H1 (cell line): ENCODE measurements around the gene MAPT. TPM values are rescaled to one million over a fixed set of nuclear protein-coding genes. Genes with fewer than 3 reads are reported as not detected.

Experiments used
- CREB1 ChIP-seq: IDR thresholded peaks from 2 replicates; pipeline ENCODE4 v1.6.1; 2012; ENCODE audit warnings: inconsistent platforms
- CTCF ChIP-seq, 3 experiments: IDR thresholded peaks; 1 replicate in 2 of 3; 2 replicates in 1 of 3; pipeline versions ENCODE4 v1.5.1 to v1.6.1; 2011; ENCODE audit warnings: low read length in 3 of 3, mild to moderate bottlenecking in 3 of 3, inconsistent platforms in 2 of 3, low read depth in 1 of 3, moderate library complexity in 1 of 3; ENCODE audit not compliant: insufficient read depth in 1 of 3; ENCODE audit errors: control extremely low read depth in 1 of 3
- E2F6 ChIP-seq: IDR thresholded peaks from 2 replicates; pipeline ENCODE4 v1.6.1; 2012; ENCODE audit warnings: inconsistent platforms
- EGR1 ChIP-seq: IDR thresholded peaks from 2 replicates; pipeline ENCODE4 v1.6.1; 2011; ENCODE audit warnings: low read depth, low read length, borderline replicate concordance
- EZH2 ChIP-seq: fragments of 200-600 bp; sonication (generic); IDR thresholded peaks from 2 replicates; pipeline ENCODE4 v1.7.1; 2012; ENCODE audit warnings: low read depth, mild to moderate bottlenecking, moderate library complexity, low read length, inconsistent platforms; ENCODE audit not compliant: severe bottlenecking
- JUND ChIP-seq: IDR thresholded peaks from 2 replicates; pipeline ENCODE4 v1.6.1; 2011; ENCODE audit warnings: mild to moderate bottlenecking, improper control_type of control experiment, low read length
- NRF1 ChIP-seq: IDR thresholded peaks from 2 replicates; pipeline ENCODE4 v1.6.1; 2011; ENCODE audit warnings: mild to moderate bottlenecking, low read depth, low read length, improper control_type of control experiment
- POU5F1 ChIP-seq: IDR thresholded peaks from 2 replicates; pipeline ENCODE4 v1.6.1; 2011; ENCODE audit warnings: low read depth, mild to moderate bottlenecking, low read length, moderate library complexity
- SP4 ChIP-seq: IDR thresholded peaks from 2 replicates; pipeline ENCODE4 v1.6.1; 2012; ENCODE audit warnings: low read length, inconsistent platforms
- SRF ChIP-seq: IDR thresholded peaks from 2 replicates; pipeline ENCODE4 v1.6.1; 2011; ENCODE audit warnings: mild to moderate bottlenecking, low read depth, low read length, moderate library complexity
- SUZ12 ChIP-seq: fragments of 200-600 bp; sonication (generic); IDR thresholded peaks from 2 replicates; pipeline ENCODE4 v1.6.1; 2012; ENCODE audit warnings: mild to moderate bottlenecking, inconsistent platforms, low read length, moderate library complexity, mixed read lengths
- TAF1 ChIP-seq: IDR thresholded peaks from 2 replicates; pipeline ENCODE4 v1.6.1; 2011; ENCODE audit warnings: mild to moderate bottlenecking, low read depth, low read length
- TEAD4 ChIP-seq: IDR thresholded peaks from 2 replicates; pipeline ENCODE4 v1.6.1; 2012; ENCODE audit warnings: low read depth, low read length, inconsistent platforms, mixed read lengths
- polyA plus RNA-seq, 7 experiments: library from polyadenylated mRNA; depleted of rRNA in 3 of 7; stranded (reverse) in 5 of 7; unstranded in 2 of 7; fragments of >200 nt in 5 of 7; fragments of 200-250 nt in 2 of 7; gene quantifications; 1 replicate in 5 of 7; 2 replicates in 1 of 7; 4 replicates in 1 of 7; pipeline versions ENCODE4 v1.2.1 to v1.2.3, GENCODE V29; 2011 to 2013; ENCODE audit warnings: missing spikeins in 2 of 7, mixed read lengths in 2 of 7
- total RNA-seq: library from RNA; stranded (reverse); fragmentation: NEBNext Ultra II Directional; extraction: Animal tissue kit (Norgen Biotek cat#: 25700); gene quantifications from 2 replicates; pipeline ENCODE4 v1.2.1, GENCODE V29; 2021

MAPT gene
- total and polyA plus RNA-seq, 2 of the 8 experiments (the other 6 are each of a cell fraction or from before 2014, with no cell fraction given) = 0.54 to 1.7 TPM

- peak; percentile 37; the same call in 1 of the 2 replicates for TF ChIP-seq TEAD4
- TF ChIP-seq SP4 = 0 out of 2 replicates have a peak, but pooled peaks have one; percentile 9
- TF ChIP-seq NRF1 = peak; percentile 42
- no peak for TF ChIP-seq SUZ12
- TF ChIP-seq TAF1 = peak; percentile 54; the same call in 1 of the 2 replicates
- no peak for TF ChIP-seq SRF
- peak; percentile 60; the same call in 1 of the 2 replicates for TF ChIP-seq EGR1
- TF ChIP-seq POU5F1 = no peak
- peak; percentile 84 to 90 (median 87) for TF ChIP-seq CTCF (IDR thresholded peaks at IDR 0.05; ENCODE audit: control extremely low read depth in 1 of 3, insufficient read depth in 1 of 3, low read depth in 1 of 3, low read length in 3 of 3)
- no peak for TF ChIP-seq EZH2
- no peak for TF ChIP-seq CREB1
- TF ChIP-seq E2F6 = peak; percentile 98
- no peak for TF ChIP-seq JUND
These were observed at the start of gene MAPT (continued) for GRCh38 chr17:45894022-45894784.
